Body of pancreas (tissue), 4 donors: Measurements from ENCODE around the gene APOM.

ENCODE experiments used
- CTCF ChIP-seq, 7 experiments: fragments of 450-650 bp in 4 of 7; fragments of 200-600 bp in 3 of 7; sonication (generic) in 3 of 7; IDR thresholded peaks; one replicate each; pipeline ENCODE4 v1.5.1; 2016 to 2019; ENCODE audit warnings: antibody characterized with exemption in 7 of 7
- POLR2A ChIP-seq, 3 donors: fragments of 450-650 bp; IDR thresholded peaks; one replicate each; pipeline ENCODE4 v1.6.1; 2016; ENCODE audit warnings: antibody characterized with exemption in 3 of 3, mild to moderate bottlenecking in 2 of 3

- TF ChIP-seq CTCF (IDR thresholded peaks at IDR 0.05) (no peak), POLR2A (IDR thresholded peaks at IDR 0.05) (no peak)
Measured at GRCh38 chr6:31629014-31629413, 26.7 kb upstream of the APOM start.
